SH-SY5Y (cell line): Measurements from ENCODE around the gene F2RL1.

Experiments used
- GATA2 ChIP-seq: IDR thresholded peaks from 2 replicates; pipeline ENCODE4 v1.6.1; 2011; ENCODE audit warnings: mild to moderate bottlenecking, low read depth, low read length
- GATA3 ChIP-seq: IDR thresholded peaks from 2 replicates; pipeline ENCODE4 v1.6.1; 2011; ENCODE audit warnings: low read depth, mild to moderate bottlenecking, low read length, moderate library complexity

The F2RL1 gene

GRCh38 chr5:76821136-76821535 lies 2.3 kb downstream of the F2RL1 start:
- TF ChIP-seq GATA3 (no peak), GATA2 (no peak)

- no peak for TF ChIP-seq GATA2
- TF ChIP-seq GATA3 = no peak
Observed at GRCh38 chr5:76831110-76831452, 12.3 kb downstream of the F2RL1 start.

- no peak for TF ChIP-seq GATA3
- no peak for TF ChIP-seq GATA2
Observed at GRCh38 chr5:76836181-76836580, 17.4 kb downstream of the F2RL1 start.

- no peak for TF ChIP-seq GATA3
- TF ChIP-seq GATA2 = no peak
Observed at GRCh38 chr5:76836585-76836984, 17.8 kb downstream of the F2RL1 start.

- TF ChIP-seq GATA3 (no peak), GATA2 (no peak)
Observed at GRCh38 chr5:76838481-76839261, 19.8 kb downstream of the F2RL1 start.

GRCh38 chr5:76841361-76841760 lies 22.5 kb downstream of the F2RL1 start:
- TF ChIP-seq GATA2 (no peak), GATA3 (no peak)

- TF ChIP-seq GATA3 (no peak), GATA2 (no peak)
Observed at GRCh38 chr5:76845890-76846289, 27.1 kb downstream of the F2RL1 start.

- TF ChIP-seq GATA3 (no peak), GATA2 (no peak)
Observed at GRCh38 chr5:76849419-76850291, 30.8 kb downstream of the F2RL1 start, which contains the start of gene S100Z. Gene S100Z (plus strand): TSS chr5:76850014. CDS start chr5:76875360, 25,346 bp downstream.

GRCh38 chr5:76850543-76851145 lies 31.8 kb downstream of the F2RL1 start:
- TF ChIP-seq GATA3 (no peak), GATA2 (no peak)

- TF ChIP-seq GATA3 (no peak), GATA2 (no peak)
Observed at GRCh38 chr5:76851728-76852369, 33.0 kb downstream of the F2RL1 start.

- TF ChIP-seq GATA2 = no peak
- TF ChIP-seq GATA3 = no peak
Observed at GRCh38 chr5:76852772-76853171, 33.9 kb downstream of the F2RL1 start.

- TF ChIP-seq GATA3 (no peak), GATA2 (no peak)
Observed at GRCh38 chr5:76854644-76855043, 35.8 kb downstream of the F2RL1 start.

GRCh38 chr5:76855961-76856360 lies 37.1 kb downstream of the F2RL1 start:
- TF ChIP-seq GATA2 (no peak), GATA3 (no peak)

GRCh38 chr5:76859591-76860247 lies 40.9 kb downstream of the F2RL1 start:
- TF ChIP-seq GATA2 = no peak
- no peak for TF ChIP-seq GATA3
